SK-N-MC (cell line): Measurements from ENCODE around the gene ASTE1.

Experiments
- EZH2 ChIP-seq: fragments of 200-600 bp; sonication (generic); IDR thresholded peaks from one replicate; pipeline ENCODE4 v1.6.1; 2017; ENCODE audit warnings: antibody characterized with exemption
- FOXP2 ChIP-seq: optimal IDR thresholded peaks from 2 replicates; pipeline ENCODE3; 2011; ENCODE audit warnings: mild to moderate bottlenecking, moderate library complexity; ENCODE audit not compliant: insufficient read depth; ENCODE audit errors: extremely low read length, control extremely low read depth
- POLR2AphosphoS5 ChIP-seq: IDR thresholded peaks from 2 replicates; pipeline ENCODE4 v1.6.1; 2012; ENCODE audit warnings: mild to moderate bottlenecking, low read depth, low read length, borderline replicate concordance

- TF ChIP-seq EZH2 (no peak), POLR2AphosphoS5 (no peak), FOXP2 (no peak)
These were observed 57.0 kb downstream of the ASTE1 start for GRCh38 chr3:130969621-130970020.
